Smooth muscle cell (in vitro differentiated cells): ENCODE data around the gene DAZAP1. TPM values are rescaled to one million over a fixed set of nuclear protein-coding genes. Genes with fewer than 3 reads are reported as not detected.
"Not testable (repeated sequence)": the region's sequence is repeated elsewhere in the genome, so short reads cannot be mapped to it uniquely, and the experiment has no call there.

Experiments used
- DNase-seq: peaks from one replicate; lab custom pipeline; 2025; ENCODE audit not compliant: unreplicated experiment; lab: John Stamatoyannopoulos, UW
- H2AFZ ChIP-seq: fragments of 200-600 bp; sonication (generic); 2 replicates; pipeline ENCODE4 v1.6.0; 2016; ENCODE audit warnings: antibody characterized with exemption, low read depth, mild to moderate bottlenecking
- H3F3A ChIP-seq: fragments of 200-600 bp; sonication (generic); 2 replicates; pipeline ENCODE4 v1.6.0; 2017; ENCODE audit warnings: antibody characterized with exemption, low read depth
- H3K27ac ChIP-seq: fragments of 200-600 bp; sonication (generic); 2 replicates; pipeline ENCODE4 v1.5.1; 2016; ENCODE audit warnings: low read depth, mild to moderate bottlenecking
- H3K27me3 ChIP-seq: fragments of 200-600 bp; sonication (generic); 2 replicates; pipeline ENCODE4 v1.6.1; 2016; ENCODE audit warnings: low read depth, mild to moderate bottlenecking
- H3K36me3 ChIP-seq: fragments of 200-600 bp; sonication (generic); 2 replicates; pipeline ENCODE4 v1.5.1; 2016; ENCODE audit warnings: low read depth
- H3K4me1 ChIP-seq: fragments of 200-600 bp; sonication (generic); 2 replicates; pipeline ENCODE4 v1.5.1; 2016; ENCODE audit warnings: low read depth
- H3K4me2 ChIP-seq: fragments of 200-600 bp; sonication (generic); 2 replicates; pipeline ENCODE4 v1.6.0; 2016; ENCODE audit warnings: mild to moderate bottlenecking
- H3K4me3 ChIP-seq: fragments of 200-600 bp; sonication (generic); 2 replicates; pipeline ENCODE4 v1.5.1; 2016; ENCODE audit warnings: mild to moderate bottlenecking
- H3K79me2 ChIP-seq: fragments of 200-600 bp; sonication (generic); 2 replicates; pipeline ENCODE4 v1.6.0; 2016; ENCODE audit warnings: low read depth, mild to moderate bottlenecking
- H3K9ac ChIP-seq: fragments of 200-600 bp; sonication (generic); 2 replicates; pipeline ENCODE4 v1.6.0; 2016; ENCODE audit warnings: low read depth
- H3K9me3 ChIP-seq: fragments of 200-600 bp; sonication (generic); replicated peaks from 2 replicates; pipeline ENCODE4 v1.5.1; 2016; ENCODE audit warnings: low read depth
- H4K20me1 ChIP-seq: fragments of 200-600 bp; sonication (generic); 2 replicates; pipeline ENCODE4 v1.6.0; 2016; ENCODE audit warnings: low read depth
- WGBS: methylation state at CpG from one replicate; pipeline ENCODE4 v1.1.7; 2016; ENCODE audit warnings: low lambda C conversion rate; 5-methylcytosine and 5-hydroxymethylcytosine counted together
- polyA plus RNA-seq: library from polyadenylated mRNA; unstranded; fragments of >200 nt; fragmentation: Nextera tagmentation; extraction: Ambion mirVana; gene quantifications from 2 replicates; pipeline ENCODE4 v1.2.1, GENCODE V29; 2016
- total RNA-seq: library from RNA; depleted of rRNA; stranded (reverse); fragments of >200 nt; gene quantifications from 2 replicates; pipeline ENCODE4 v1.2.3, GENCODE V29; 2014
- TF ChIP-seq, protein P1 (sequence below): fragments of 200-600 bp; sonication (generic); IDR thresholded peaks from 2 replicates; pipeline ENCODE4 v1.5.1; 2017; ENCODE audit warnings: borderline replicate concordance, mild to moderate bottlenecking, antibody characterized with exemption; ENCODE audit not compliant: insufficient read depth, poor library complexity, severe bottlenecking

Gene DAZAP1
- total and polyA plus RNA-seq, 2 experiments from 2014 or later = 35.5 to 41.7 TPM

DNA sequence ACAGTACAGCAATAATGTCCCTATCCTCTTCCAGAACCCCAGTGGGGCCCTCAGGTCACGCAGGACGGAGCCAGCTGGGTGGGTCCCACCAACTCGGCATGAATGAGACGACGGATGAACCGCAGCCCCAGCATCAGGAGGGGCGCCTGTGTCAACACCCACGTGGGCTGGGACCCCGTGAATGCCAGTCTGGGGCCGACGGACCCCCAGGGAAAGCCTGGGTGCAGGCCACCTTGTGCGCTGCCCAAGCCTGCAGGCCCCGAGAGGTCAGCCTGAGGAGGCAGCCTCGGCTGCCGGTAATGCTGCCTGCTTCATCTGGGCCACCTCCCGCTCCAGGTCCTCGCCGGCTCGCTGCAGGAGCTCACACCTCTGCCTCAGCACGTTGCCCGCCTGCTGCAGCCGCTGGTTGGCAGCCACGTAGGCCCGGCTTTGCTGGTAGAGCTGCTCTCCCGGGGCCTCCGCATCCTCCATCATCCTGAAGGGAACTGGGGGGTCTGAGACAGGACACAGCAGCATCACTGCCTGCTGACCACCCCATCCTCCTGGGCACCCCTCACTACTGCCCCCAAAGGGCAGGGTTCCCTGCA is 67.5 kb downstream of the DAZAP1 start:
- Histone ChIP-seq H3K4me2 (no peak overlapping the region), H3K4me3 (no peak overlapping the region), H3K27me3 (peaks cover 41% of the 10 kb centered on the region), H3K9me3 (no peaks in the 10 kb centered on the region), H3K4me1 (peaks cover 9% of the 10 kb centered on the region), H3K9ac (no peak overlapping the region), H4K20me1 (peaks cover 88% of the 10 kb centered on the region), H3K27ac (no peak overlapping the region), H3K79me2 (peaks cover 19% of the 10 kb centered on the region), H3K36me3 (no peaks in the 10 kb centered on the region), H2AFZ (no peak overlapping the region), H3F3A (no peaks in the 10 kb centered on the region)
- DNase-seq = no peak
- 96% methylated on average over 26 of the region's 26 CpGs for WGBS
- TF ChIP-seq, protein P1, sequence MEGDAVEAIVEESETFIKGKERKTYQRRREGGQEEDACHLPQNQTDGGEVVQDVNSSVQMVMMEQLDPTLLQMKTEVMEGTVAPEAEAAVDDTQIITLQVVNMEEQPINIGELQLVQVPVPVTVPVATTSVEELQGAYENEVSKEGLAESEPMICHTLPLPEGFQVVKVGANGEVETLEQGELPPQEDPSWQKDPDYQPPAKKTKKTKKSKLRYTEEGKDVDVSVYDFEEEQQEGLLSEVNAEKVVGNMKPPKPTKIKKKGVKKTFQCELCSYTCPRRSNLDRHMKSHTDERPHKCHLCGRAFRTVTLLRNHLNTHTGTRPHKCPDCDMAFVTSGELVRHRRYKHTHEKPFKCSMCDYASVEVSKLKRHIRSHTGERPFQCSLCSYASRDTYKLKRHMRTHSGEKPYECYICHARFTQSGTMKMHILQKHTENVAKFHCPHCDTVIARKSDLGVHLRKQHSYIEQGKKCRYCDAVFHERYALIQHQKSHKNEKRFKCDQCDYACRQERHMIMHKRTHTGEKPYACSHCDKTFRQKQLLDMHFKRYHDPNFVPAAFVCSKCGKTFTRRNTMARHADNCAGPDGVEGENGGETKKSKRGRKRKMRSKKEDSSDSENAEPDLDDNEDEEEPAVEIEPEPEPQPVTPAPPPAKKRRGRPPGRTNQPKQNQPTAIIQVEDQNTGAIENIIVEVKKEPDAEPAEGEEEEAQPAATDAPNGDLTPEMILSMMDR = no peak

DNA sequence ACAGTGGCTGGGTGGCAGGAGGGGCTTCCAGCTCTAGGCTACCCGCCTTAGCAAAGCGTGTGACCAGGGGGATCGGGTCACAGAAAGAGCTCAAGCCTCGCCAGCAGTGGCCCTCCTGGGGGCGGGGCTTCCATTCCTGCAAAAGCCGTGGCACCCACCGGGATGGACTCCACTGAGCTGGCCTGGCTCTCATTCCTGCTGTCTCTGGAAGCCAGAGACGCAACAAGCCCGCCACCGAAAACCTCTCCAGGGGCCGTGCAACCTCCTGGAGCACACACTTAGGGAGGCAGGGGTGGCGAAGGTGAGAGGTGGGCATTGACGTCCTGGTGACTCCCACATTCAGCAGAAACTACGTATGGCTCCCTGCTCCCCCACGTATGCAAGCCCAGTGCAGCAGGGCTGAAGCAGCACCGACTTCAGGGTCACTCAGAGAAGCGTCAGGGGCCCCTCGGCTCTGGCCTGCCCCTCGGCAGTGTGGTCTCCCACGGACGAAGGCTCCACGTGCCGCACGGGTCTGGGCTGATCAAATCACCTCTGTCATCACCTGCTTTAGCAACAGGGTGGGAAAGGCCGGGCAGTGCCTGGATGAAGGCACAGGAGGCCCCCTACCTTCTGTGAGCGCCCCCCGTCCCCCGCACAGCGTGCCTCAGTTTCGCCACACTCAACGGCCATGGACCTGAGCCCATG is 68.5 kb downstream of the DAZAP1 start:
- peaks cover 77% of the 10 kb centered on the region for H4K20me1 ChIP-seq
- WGBS = 96% methylated on average over 28 of the region's 31 CpGs
- H3K27ac ChIP-seq = no peak overlapping the region

DNA sequence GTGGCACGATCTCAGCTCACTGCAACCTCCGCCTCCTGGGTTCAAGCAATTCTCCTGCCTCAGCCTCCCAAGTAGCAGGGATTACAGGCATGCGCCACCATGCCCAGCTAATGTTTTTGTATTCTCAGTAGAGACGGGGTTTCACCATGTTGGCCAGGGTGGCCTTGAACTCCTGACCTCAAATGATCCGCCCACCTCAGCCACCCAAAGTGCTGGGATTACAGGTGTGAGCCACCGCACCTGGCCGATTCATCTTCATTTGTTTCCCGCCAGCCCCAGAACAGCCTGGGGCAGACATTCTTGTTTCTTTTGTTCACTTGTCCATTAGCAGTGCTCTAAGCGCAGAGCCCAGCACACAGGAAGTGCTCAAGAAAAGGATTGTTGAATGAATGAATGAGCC is 69.7 kb downstream of the DAZAP1 start:
- H3K4me1 ChIP-seq, H3K9me3 ChIP-seq, H3K36me3 ChIP-seq, H3F3A ChIP-seq, H3K9ac ChIP-seq, H3K27ac ChIP-seq, H3K4me3 ChIP-seq, H2AFZ ChIP-seq, H3K4me2 ChIP-seq, DNase-seq: not testable (repeated sequence)
- Histone ChIP-seq H3K27me3 (peaks cover 19% of the 10 kb centered on the region), H3K79me2 (peaks cover 19% of the 10 kb centered on the region), H4K20me1 (peaks cover 66% of the 10 kb centered on the region)
- WGBS = 95% methylated on average over 9 of the region's 9 CpGs

More for the DNA sequence above, 68.5 kb downstream of the DAZAP1 start:
- H3K4me1 ChIP-seq = peaks cover 4% of the 10 kb centered on the region
- TF ChIP-seq, protein P1 = no peak
- no peaks in the 10 kb centered on the region for H3F3A ChIP-seq
- no peak overlapping the region for H3K4me3 ChIP-seq
- no peak overlapping the region for H3K4me2 ChIP-seq
- no peaks in the 10 kb centered on the region for H3K9me3 ChIP-seq
- DNase-seq = no peak
- no peak overlapping the region for H2AFZ ChIP-seq
- H3K27me3 ChIP-seq = peaks cover 30% of the 10 kb centered on the region
- H3K79me2 ChIP-seq = peaks cover 19% of the 10 kb centered on the region
- H3K36me3 ChIP-seq = no peaks in the 10 kb centered on the region
- H3K9ac ChIP-seq = no peak overlapping the region

DNA sequence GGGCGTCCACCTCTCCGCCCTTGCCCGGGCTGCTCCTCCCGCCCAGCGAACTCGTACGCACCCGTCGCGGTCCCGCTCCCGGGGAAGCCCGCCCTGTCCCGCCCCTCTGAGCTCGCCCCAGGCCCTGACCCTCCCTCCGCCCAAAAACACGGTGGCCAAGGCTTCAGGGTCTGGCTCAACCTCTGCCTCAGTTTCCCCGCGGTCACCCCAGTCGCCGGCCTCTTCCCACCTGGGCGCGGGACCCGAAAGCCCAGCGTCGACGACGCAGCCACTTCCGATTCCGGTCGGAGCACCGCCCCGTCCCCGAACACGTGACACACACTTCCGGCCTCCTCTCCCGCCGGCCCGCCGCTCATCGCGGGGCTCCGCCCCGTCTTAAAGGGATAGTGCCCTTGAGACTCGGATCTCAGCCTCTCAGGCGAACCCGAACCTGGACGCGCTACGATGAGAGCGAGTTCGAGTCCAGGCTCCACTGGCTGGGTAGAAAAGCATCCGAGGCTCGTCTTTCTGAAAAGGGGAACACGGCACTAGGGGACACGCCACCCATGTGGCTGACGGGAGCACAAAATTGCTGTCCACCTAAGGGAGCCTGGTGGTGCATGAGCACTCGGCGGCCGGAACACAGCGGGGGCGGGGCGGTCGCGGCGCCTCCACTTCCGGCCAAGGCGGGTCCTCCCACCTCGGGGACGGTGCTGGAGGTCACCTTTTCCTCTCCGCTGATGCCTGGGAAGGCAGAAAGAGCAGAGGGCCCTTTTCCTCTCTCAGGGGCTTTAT is 71.7 kb downstream of the DAZAP1 start, which contains the start of gene C19orf25:
Gene C19orf25, minus strand, starts transcription at position 282 of the 774 bp plus-strand sequence. CDS start 312 bp downstream, outside the sequence.
- Histone ChIP-seq H3K27ac (peak within 1 kb of the TSS; percentile 11), H3K4me3 (peak within 1 kb of the TSS; percentile 81), H3K4me1 (no peaks in the 10 kb centered on the region), H3K9me3 (no peaks in the 10 kb centered on the region), H3K36me3 (no peaks in the 10 kb centered on the region), H3K9ac (peak within 1 kb of the TSS; percentile 61), H3F3A (no peaks in the 10 kb centered on the region), H3K4me2 (peak within 1 kb of the TSS; percentile 98), H3K27me3 (no peaks in the 10 kb centered on the region), H2AFZ (peak within 1 kb of the TSS; percentile 98), H3K79me2 (peaks cover 19% of the 10 kb centered on the region), H4K20me1 (peaks cover 45% of the 10 kb centered on the region)
- TF ChIP-seq, protein P1 = no peak
- DNase-seq = peak; percentile 55
- 2% methylated on average over 57 of the region's 71 CpGs for WGBS
